Retinal pigment epithelial cell (primary cell): ENCODE data around the gene KRTAP5-3.

Source experiments
- DNase-seq: peaks from one replicate; pipeline ENCODE4 v3.0.0-alpha.2; 2010; ENCODE audit warnings: low read depth
- H3K4me3 ChIP-seq: 2 replicates; pipeline ENCODE4 v1.5.1; 2011; ENCODE audit warnings: mild to moderate bottlenecking, low read length, control low read depth, moderate library complexity
- CTCF ChIP-seq: conservative IDR thresholded peaks from 2 replicates; pipeline ENCODE4 v1.5.1; 2011; ENCODE audit warnings: low read depth, low read length, control low read depth, inconsistent platforms

KRTAP5-3 gene

GRCh38 chr11:1642288-1643145, 34.3 kb upstream of the KRTAP5-3 start:
- DNase-seq = no peak
- no peak overlapping the region for H3K4me3 ChIP-seq
- no peak for TF ChIP-seq CTCF

- TF ChIP-seq CTCF = no peak
- DNase-seq = no peak
- H3K4me3 ChIP-seq = no peak overlapping the region
Measured at GRCh38 chr11:1641096-1641495, 32.8 kb upstream of the KRTAP5-3 start.

- TF ChIP-seq CTCF = peak; percentile 84
- no peak overlapping the region for H3K4me3 ChIP-seq
- no peak for DNase-seq
Measured at GRCh38 chr11:1640076-1640946, 32.0 kb upstream of the KRTAP5-3 start.

GRCh38 chr11:1639666-1640065, 31.4 kb upstream of the KRTAP5-3 start:
- no peak for TF ChIP-seq CTCF
- no peak for DNase-seq
- no peak overlapping the region for H3K4me3 ChIP-seq

GRCh38 chr11:1639102-1639620, 30.9 kb upstream of the KRTAP5-3 start:
- no peak for TF ChIP-seq CTCF
- H3K4me3 ChIP-seq = no peak overlapping the region
- DNase-seq = no peak

- no peak overlapping the region for H3K4me3 ChIP-seq
- TF ChIP-seq CTCF = no peak
- no peak for DNase-seq
Measured at GRCh38 chr11:1638344-1638743, 30.1 kb upstream of the KRTAP5-3 start.

- no peak for DNase-seq
- TF ChIP-seq CTCF = no peak
Measured at GRCh38 chr11:1637628-1638027, 29.4 kb upstream of the KRTAP5-3 start.

More at GRCh38 chr11:1637628-1638027, 29.4 kb upstream of the KRTAP5-3 start:
- no peak overlapping the region for H3K4me3 ChIP-seq
